ENCODE measurements around the gene TMEM207.

TMEM207 gene

DNA sequence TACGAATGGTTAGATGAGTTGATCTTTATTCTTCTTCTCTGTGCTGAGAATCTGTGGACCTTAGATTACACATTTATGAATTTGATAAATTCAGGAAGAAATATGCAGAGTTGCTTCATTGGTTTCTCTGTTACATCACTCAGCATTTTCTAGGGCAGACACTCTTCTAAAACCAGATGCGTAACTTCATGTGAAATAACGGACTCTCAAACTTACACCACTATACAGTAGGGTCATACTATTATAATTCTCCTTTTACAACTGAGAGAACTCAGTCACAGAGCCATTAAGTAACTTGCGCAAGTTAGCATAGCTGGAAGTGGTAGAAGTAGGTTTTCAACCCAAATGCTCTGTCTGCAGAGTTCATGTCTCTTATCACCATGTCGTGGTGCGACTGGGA is 5.7 kb downstream of the TMEM207 start:
- DNase-seq: no peak

GRCh38 chr3:190443257-190443656 is 6.4 kb downstream of the TMEM207 start:
- DNase-seq: no peak

- no peak for DNase-seq
Observed at GRCh38 chr3:190442240-190442639, 7.5 kb downstream of the TMEM207 start.

GRCh38 chr3:190436331-190436730 is 13.4 kb downstream of the TMEM207 start:
- no peak for DNase-seq

DNA sequence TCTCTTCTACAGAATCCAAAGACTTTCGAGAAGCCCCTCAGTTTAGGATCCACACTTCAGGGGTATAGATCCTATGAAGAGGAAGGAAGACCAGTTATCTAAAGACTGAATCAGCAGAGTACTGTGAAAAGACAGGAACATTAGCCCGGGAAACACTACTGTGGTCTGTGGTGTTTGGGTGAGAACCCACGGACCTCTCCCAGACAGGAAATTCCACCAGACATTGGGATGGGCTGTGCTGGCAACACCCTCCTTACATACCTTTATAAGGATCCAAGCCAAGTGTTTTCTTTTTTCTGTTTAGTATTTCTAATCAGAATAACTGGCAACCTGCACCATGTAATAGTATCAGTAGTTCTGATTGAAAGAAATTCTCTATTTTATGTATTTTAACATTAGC is 14.1 kb downstream of the TMEM207 start:
- no peak for DNase-seq

DNA sequence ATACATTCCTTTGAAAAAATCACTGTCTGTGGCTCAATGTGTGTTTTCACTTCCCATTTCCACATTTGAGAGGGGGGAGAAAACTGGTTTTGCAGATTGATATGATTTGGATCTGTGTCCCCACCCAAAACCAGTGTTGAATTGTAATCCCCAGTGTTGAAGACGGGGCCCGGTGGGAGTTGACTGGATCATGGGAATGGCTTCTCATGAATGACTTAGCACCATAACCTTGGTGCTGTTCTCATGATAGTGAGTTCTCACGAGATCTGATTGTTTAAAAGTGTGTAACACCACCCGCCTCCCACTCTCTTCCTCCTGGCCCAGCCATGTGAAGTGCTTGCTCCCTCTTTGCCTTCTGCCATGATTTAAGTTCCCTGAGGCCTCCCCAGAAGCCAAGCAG is 16.1 kb downstream of the TMEM207 start:
- no peak for DNase-seq

GRCh38 chr3:190432216-190432615 is 17.5 kb downstream of the TMEM207 start:
- DNase-seq: no peak

DNA sequence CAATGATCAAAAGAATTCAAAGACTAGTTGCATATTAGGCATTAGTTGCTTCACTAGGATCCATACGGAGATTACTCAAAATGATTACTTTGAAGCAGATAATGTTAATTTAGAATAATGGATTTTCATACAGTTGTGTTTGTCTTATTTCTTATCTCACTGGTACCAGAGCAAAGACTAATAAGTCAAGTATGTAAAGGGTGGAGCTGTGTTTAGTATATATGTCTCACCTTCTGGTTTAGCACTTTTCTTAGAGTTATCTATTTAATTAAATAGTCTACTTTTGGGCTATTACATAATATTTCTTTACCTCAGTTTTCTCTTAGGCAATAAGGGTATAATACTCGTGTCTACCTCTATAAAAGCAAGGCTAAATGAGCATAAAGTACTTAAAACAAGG is 18.8 kb downstream of the TMEM207 start:
- no peak for DNase-seq

GRCh38 chr3:190429681-190430080 is 20.0 kb downstream of the TMEM207 start:
- no peak for DNase-seq

- no peak for DNase-seq
Observed at GRCh38 chr3:190426806-190427507, 22.7 kb downstream of the TMEM207 start.

- DNase-seq: no peak
Observed at GRCh38 chr3:190425833-190426232, 23.9 kb downstream of the TMEM207 start.

DNA sequence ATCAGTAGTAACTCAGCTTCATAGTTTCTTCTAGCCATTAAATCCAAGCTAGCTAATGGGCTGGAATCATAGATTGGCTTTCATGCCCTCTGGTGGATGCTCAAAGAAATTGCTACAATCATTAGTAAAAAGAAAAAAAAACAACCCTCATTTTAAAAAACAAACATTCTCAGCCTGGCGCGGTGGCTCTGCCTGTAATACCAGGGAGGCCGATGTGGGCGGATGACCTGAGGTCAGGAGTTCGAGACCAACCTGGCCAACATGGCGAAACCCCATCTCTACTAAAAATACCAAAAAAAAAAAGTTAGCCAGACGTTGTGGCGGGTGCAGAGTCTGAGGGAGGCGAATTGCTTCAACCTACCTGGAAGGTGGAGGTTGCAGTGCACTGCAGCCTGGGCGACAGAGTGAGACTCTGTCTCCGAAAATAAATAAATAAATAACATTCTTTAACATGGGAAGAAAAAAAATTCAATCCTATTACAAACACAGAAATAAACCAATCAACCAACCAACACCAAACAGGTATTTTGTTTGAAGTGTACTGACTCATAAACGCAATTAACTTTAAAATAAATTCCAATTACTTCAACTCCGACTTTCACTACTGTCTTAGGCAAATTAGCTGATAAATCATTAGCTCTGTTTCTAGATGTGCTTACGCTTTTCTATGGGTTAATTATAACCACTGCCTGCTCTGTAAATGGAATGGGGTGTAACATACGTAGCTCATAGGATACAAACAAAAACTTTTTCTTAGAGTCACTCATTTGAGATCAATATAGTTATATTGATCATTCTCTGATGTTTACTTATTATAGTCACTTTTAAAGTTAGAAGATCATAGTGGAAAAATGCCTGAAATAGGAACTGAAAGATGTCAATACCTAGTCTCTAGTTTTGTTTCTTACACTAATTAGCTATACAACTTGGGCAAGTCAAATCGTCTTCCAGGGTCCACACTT is 24.9 kb downstream of the TMEM207 start:
- DNase-seq: peak; percentile 64

DNA sequence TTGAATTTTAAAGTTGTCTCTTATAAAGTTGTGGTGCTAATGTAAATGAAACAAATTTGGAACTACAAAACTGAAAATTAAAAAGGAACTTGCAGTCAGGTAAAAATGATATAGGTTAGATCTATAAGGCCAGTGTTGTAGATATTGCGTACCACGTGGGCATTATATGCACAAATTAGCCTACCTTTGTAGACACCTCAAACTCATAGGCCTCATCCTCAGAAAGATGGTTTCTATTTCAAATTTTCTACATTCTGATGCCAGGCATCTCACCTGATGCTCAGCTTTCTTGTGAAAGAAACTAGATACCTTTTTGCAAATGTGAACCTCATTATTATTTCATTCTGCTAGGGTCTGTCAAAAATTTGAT is 25.6 kb downstream of the TMEM207 start:
- no peak for DNase-seq

GRCh38 chr3:190414297-190414696 is 35.4 kb downstream of the TMEM207 start:
- no peak for DNase-seq

DNA sequence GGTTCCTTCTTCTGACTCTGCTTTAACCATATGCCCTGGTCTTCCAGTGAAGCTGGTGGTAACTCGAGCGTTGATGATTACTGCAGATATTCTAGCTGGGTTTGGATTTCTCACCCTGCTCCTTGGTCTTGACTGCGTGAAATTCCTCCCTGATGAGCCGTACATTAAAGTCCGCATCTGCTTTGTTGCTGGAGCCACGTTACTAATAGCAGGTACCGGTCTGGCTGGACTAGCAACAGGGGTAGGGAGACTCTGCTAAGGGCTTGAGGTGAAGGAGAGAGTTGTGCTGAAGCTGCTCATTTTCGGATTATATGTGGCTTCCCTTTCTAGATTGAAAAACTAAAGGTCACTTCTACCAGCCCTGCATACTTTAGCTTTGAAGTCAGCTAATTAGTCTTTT is 45.0 kb downstream of the TMEM207 start:
- no peak for DNase-seq

- no peak for DNase-seq
Observed at GRCh38 chr3:190401963-190402362, 47.7 kb downstream of the TMEM207 start.

DNA sequence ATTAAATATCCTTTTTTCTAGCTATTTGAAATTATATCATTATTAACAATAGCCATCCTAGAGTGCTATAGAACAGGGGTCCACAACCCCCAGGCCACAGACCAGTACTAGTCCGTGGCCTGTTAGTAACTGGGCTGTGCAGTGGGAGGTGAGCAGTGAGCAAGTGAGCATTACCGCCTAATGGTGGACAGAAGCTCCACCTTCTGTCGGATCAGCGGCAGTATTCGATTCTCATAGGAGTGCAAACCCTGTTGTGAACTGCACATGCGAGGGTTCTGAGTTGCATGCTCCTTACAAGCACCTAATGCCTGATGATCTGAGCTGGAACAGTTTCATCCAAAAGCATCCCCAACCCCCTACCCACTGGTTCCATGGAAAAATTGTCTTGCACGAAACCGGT is 50.0 kb downstream of the TMEM207 start:
- DNase-seq: no peak

DNA sequence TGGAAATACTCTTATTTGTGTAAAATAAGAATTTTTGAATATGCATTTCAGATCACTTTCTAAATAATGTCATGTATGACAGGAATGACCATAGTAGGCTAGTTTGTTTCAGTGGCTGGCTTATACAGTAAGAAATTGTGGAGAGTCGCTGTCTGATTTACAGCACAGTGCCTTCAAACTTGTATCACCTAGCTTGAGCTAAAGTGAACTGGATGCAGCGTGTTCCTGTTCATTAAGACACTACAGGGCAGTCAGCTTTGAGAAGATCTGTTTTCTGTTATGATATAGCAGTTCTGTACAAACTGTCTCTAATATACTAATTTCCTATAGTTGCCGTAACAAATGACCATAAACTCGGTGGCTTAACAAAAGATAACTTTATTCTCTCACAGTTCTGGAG is 51.8 kb downstream of the TMEM207 start:
- DNase-seq: no peak

DNA sequence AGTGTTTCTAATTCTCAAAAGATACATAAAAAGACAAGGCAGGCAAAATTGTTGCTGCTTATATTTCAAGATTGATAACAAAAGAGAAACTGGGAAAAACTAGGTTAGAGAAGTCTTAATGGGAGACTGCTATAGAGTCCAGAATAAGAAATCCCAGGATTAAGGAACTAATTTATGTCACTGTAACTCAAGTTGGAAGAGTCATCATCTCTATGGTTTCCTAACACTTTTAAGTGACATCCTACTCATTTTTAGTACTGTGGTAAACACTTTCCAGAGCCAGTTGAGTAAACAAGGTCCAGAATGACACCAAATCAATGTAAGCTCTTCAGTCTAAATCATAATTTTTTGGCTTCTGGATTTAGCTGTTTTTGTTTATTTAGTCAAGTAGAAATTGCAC is 53.7 kb downstream of the TMEM207 start:
- DNase-seq: no peak

DNA sequence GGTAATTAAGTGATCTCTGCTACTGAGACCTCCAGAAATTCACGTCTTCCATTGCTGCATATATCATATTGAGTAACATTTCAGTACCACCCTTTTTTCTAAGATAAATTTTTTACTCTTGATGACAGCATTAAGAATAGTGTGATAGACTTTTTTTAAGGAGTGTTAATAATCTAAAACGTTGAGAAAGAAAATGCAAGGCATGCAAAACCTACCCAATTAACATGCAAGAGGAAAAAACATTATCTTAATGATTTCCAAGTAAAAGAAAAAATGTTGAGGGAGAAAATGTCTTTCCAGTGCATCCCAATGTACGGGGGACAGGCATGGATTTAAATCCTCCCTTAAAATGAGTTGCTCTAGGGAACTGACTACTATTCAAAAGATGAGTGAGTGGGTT is 61.0 kb downstream of the TMEM207 start:
- no peak for DNase-seq

DNA sequence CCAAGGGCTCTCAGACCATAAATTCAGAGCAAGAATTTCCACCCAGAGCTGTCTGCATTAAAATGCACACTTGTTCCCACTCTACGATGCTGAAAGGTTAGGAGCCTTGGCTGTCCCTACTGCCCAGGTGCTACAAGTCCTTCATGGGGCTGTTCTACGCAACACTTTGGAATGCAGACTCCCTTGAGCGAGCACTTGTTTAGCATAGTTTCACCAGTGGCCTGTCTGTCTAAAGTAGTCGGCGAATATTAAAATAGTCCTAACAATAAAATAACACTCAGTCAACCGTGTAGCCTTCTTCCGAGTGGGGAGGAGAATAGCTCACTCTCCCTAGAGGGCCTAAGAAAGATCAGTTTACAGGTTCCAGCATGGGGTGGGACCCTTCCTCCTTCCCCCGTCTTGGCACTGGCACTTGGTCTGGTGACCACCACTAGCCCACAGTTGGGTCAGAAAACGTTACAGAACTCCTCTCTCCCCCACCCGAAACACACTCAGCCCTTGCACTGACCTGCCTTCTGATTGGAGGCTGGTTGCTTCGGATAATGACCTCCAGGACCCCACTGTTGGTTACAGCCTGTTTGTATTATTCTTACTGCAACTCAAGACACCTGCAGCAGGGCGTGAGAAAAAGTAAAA is 62.0 kb downstream of the TMEM207 start, which contains the start of gene CLDN16:
Gene CLDN16 (plus strand): TSS at position 586 of the 636 bp plus-strand sequence. CDS start 167 bp downstream, outside the sequence.
- no peak for DNase-seq

DNA sequence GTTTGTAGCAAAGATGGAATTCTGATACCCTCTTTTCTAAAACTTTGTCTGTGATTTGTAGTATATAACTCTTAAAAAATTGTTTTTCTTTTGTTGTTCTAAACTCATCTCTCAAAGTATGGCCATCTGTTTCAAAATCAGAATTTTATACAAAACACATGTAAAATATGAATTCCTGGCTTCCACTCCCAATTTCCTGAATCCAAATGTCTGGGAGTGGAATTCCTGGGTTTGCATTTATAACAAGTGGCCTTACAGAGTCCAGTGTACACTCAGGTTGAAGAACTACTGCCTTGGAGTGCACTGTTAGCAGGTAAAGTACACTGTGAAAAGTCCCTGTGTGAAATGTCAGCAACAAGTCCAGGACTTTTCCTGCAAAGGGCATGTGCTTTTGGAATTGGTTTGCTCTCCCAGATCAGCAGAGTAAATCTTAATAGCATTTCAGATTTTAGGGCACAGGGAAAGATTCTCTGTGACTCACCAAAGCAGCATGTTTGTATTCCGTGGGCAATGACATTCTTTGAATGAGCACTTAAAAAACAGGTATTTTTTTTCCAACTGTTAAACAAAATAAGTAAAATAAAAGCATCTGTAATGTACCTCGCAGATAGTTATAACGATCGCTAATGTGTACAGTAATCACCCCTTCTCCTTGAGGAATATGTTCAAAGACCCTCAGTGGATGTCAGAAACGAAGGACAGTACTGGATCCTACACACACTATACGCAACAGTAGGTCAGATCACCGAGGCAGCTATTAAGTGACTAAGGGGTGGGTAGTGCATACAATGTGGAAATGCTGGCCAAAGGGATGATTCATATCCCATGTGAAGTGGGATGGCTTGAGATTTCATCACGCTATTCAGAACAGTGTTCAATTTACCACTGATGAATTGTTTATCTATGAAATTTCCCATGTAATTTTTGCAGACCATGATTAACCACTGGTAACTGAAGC is 63.7 kb downstream of the TMEM207 start:
- no peak for DNase-seq
